LHCN-M2 (cell line): Measurements from ENCODE around the gene DOK7. TPM values are rescaled to one million over a fixed set of nuclear protein-coding genes. Genes with fewer than 3 reads are reported as not detected.

Source experiments
- DNase-seq: peaks from one replicate; pipeline ENCODE4 v3.0.0-alpha.2; 2012; ENCODE audit warnings: low read depth
- total RNA-seq: library from RNA; depleted of rRNA; stranded (reverse); fragments of >200 nt; gene quantifications from 2 replicates; pipeline ENCODE4 v1.2.3, GENCODE V29; 2014

Gene DOK7
- total RNA-seq, 1 experiment from 2014 or later, result 47.9 TPM

GRCh38 chr4:3487861-3488260, 24.8 kb downstream of the DOK7 start:
- no peak for DNase-seq

DNA sequence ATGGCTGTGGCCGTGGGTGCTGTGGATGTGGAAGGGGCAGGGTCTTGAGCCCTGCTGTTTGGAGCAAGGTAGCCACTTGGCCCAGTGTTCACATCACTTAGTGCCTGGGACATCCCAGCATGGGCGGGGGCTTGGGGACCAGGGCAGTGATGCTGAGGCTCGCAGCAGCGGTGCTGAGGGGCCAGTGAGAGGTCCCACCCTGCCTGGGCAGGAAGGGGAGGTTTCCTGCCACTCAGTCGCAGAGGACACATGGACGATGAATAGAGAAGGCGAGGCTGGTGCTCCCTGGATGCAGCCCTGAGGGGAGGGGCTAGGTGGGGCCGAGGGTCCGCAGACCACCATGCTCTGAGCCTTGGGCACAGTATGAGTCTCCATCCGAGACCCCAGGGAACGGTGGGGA, 25.7 kb downstream of the DOK7 start:
- no peak for DNase-seq

DNA sequence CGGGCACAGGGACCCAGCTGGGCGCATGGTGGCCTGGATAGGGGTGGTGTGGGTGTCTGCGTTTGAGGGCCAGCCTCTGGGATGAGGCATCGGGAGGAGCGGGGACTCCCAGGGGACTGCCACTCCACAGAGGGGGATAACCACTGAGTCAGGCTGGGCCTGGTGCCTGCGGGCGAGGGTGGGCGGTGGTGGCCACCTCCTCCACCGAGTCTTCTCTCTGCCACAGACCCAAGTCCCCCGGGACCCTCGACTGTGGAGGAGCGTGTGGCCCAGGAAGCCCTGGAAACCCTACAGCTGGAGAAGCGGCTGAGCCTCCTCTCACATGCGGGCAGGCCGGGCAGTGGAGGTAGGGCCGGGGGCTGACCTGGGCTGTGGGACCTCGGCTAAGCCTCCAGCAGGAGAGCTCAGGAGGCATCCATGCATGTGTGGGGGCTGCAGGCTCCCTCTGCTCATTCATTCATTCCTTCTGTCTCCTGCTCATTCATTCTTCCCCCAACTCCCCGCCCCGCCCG, 26.4 kb downstream of the DOK7 start:
- peak; percentile 21 for DNase-seq

GRCh38 chr4:3491681-3492405, 28.7 kb downstream of the DOK7 start:
- DNase-seq, result peak; percentile 89

DNA sequence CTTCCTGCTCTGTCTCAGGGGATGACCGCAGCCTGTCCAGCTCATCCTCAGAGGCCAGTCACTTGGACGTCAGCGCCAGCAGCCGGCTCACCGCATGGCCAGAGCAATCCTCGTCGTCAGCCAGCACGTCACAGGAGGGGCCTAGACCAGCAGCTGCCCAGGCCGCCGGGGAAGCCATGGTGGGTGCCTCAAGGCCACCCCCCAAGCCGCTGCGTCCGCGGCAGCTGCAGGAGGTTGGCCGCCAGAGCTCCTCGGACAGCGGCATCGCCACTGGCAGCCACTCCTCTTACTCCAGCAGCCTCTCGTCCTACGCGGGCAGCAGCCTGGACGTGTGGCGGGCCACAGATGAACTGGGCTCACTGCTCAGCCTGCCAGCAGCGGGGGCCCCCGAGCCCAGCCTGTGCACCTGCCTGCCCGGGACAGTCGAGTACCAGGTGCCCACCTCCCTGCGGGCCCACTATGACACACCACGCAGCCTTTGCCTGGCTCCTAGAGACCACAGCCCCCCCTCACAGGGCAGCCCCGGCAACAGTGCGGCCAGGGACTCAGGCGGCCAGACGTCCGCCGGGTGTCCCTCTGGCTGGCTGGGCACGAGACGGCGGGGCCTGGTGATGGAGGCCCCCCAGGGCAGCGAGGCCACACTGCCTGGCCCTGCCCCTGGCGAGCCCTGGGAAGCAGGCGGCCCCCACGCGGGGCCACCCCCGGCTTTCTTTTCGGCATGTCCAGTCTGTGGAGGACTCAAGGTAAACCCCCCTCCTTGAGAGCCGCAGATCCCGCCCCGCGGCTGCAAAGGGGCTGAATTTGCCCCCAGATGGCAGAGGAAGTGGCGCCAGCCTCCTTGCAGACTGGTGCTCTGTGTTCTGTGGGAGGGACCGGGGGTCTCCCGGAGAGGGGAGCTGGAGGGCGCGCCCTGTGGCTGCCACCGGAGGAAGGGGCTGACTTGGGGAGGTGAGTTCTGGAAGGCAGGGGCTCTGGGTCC, 29.9 kb downstream of the DOK7 start:
- DNase-seq, result peak; percentile 92

GRCh38 chr4:3493720-3494461, 30.8 kb downstream of the DOK7 start:
- DNase-seq, result no peak

DNA sequence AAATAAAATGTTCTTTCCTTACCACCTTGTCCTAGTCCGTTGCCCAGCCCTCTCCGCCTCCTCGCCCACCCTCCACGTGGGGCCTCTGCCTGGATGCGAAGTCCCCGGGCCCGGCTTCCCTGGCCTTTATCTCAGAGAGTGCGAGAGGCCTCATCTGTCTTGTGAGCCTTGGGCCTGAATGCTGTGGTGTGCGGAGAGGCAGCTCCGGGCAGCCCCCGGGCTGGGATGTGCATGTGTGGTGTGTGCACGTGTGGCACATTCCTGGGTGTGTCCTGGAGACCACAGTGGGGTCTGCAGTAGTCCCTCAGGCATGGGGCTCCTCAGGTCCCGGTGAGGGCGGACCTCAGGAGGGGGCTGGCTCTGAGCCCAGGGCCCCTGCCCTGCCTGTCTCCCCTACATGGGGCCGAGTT, 31.4 kb downstream of the DOK7 start:
- no peak for DNase-seq

DNA sequence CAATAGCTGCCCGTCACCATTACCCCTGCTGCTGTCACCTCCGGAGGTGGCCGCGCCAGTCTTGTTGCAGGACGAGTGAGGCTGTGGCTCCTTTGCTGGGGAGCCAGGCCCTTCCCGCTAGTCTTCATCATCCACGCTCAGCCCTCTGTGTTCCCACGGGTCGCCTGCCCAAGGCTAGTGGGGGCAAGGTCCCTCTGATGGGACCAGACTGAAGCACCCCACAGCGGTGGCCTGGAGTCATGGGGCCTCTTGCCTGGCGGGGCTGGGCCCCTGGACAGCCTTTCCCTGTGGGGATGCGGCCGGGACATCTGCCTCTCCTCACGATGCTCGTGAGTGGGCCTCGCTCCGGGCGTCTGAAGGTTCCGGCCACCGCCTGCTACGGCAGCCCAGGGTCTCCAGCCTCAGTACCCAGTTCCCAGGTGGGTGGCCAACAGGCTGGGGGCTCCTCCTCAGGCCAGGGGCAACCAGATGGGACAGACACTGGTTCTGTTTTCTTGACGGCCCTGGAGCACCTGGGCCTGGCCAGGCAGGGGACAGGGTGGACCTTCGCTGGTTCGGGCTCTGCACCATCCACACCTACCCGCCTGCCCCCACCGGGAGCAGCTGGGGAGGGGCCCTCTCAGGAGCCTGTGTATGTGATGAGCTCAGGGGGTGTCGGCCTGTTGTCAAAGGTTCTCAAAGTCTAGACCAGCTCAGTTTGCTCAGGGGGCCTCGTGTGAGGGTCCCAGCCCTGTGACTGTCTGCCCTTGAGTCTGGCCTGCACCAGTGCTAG, 32.3 kb downstream of the DOK7 start:
- no peak for DNase-seq

GRCh38 chr4:3496021-3496420, 32.9 kb downstream of the DOK7 start:
- DNase-seq, result no peak

- no peak for DNase-seq
These were observed 34.0 kb downstream of the DOK7 start for GRCh38 chr4:3497095-3497494.

DNA sequence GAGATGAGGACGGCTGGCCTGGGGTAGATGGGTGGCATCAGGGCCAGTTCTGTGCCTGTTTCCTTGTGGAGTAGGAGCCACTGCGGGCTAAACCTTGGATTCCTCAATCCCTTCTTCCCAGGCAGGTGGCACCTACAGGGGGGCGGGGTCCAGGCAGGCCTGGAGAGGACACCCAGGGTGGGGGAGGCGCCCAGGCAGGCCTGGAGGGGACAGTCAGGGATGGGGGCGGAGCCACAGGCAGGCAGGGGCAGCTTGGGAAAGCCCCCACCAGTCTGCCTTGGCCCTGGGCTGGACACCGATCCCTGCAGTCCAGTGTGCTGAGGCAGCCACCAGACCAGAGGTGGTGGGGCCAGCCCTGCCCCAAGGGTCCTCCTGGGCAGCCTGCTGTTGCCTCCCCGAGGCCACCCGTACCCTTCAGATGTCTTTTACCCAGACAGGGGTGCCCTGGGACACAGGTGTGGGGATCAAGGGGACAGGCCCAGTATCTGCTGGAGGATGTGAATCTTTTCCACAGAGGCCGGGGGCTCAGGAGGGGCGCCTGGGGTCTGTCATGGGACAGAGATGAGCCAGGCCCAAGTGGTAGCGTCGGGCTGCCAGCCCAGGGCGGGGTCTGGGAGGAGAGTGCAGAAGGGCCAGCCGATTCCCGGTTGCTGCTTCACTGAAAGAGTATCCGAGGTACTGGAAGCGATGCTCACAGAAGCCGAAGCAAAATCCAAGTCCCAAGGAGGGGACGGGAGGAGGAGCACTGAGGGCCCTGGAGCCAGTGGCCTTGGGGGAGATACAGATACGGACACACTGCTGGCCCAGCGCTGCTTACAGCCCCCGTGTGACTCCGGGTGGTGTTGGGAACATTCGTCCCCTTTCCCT, 34.6 kb downstream of the DOK7 start:
- no peak for DNase-seq

DNA sequence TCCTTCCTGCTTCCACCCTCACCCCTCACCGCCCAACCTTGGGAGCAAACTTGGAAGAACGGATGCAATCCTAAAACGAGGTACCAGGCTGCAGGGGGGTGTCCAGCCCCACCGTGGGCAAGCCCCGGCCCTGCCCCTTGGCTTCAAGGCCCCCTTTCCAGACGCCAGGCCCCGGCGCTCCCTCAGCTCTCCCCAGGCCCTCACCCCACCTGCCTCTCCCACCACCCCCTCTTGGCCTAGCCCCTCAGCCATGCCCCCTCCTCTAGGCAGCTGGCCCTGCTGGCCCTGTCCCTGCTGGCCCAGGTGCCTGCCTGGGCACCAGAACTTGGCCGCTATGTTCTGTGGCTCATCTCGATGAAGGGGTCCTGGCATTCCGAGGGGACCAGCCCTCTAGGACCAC, 35.3 kb downstream of the DOK7 start:
- DNase-seq, result no peak

GRCh38 chr4:3498901-3499510, 35.9 kb downstream of the DOK7 start:
- no peak for DNase-seq

GRCh38 chr4:3499710-3500109, 36.6 kb downstream of the DOK7 start:
- no peak for DNase-seq

DNA sequence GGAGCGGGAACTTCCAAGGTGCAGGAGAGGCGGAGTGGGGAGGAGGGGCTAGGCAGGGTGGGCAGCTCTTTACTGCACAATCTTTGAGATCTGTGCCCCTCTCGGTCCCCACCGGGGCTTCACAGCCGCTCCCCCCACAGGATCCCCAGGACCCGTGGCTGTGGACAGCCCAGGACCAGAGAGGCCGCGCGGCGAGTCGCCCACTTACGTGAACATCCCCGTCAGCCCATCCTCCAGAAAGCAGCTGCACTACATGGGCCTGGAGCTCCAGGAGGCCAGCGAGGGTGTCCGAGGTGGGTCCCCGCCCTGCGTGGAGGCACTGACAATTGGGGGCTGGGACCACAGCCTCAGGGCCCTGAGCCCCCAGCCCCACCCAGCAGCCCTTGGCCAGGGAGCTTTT, 37.0 kb downstream of the DOK7 start:
- no peak for DNase-seq

- DNase-seq, result no peak
These were observed 37.6 kb downstream of the DOK7 start for GRCh38 chr4:3500634-3501101.

GRCh38 chr4:3501126-3501824, 38.2 kb downstream of the DOK7 start:
- DNase-seq, result no peak

GRCh38 chr4:3501825-3502425, 38.8 kb downstream of the DOK7 start:
- no peak for DNase-seq
